Caki2 (cell line): ENCODE measurements around the gene MPO. TPM values are rescaled to one million over a fixed set of nuclear protein-coding genes. Genes with fewer than 3 reads are reported as not detected.

Source experiments
- DNase-seq: peaks from one replicate; pipeline ENCODE4 v3.0.0-alpha.2; 2015; ENCODE audit warnings: low read depth
- in situ Hi-C: cut with HindIII; loops from 2 replicates; pipeline ENCODE4 v1.10.0; 2016; ENCODE audit warnings: low sequenced_read_pairs, low pct_unique_long_range_greater_than_20kb, mixed read lengths
- total RNA-seq: library from RNA; depleted of rRNA; stranded (reverse); fragments of >200 nt; shearing (Covaris generic); gene quantifications from 2 replicates; pipeline ENCODE4 v1.2.3, GENCODE V29; 2014; ENCODE audit warnings: low replicate concordance

Gene MPO
- total RNA-seq, 1 experiment from 2014 or later, result not detected

DNA sequence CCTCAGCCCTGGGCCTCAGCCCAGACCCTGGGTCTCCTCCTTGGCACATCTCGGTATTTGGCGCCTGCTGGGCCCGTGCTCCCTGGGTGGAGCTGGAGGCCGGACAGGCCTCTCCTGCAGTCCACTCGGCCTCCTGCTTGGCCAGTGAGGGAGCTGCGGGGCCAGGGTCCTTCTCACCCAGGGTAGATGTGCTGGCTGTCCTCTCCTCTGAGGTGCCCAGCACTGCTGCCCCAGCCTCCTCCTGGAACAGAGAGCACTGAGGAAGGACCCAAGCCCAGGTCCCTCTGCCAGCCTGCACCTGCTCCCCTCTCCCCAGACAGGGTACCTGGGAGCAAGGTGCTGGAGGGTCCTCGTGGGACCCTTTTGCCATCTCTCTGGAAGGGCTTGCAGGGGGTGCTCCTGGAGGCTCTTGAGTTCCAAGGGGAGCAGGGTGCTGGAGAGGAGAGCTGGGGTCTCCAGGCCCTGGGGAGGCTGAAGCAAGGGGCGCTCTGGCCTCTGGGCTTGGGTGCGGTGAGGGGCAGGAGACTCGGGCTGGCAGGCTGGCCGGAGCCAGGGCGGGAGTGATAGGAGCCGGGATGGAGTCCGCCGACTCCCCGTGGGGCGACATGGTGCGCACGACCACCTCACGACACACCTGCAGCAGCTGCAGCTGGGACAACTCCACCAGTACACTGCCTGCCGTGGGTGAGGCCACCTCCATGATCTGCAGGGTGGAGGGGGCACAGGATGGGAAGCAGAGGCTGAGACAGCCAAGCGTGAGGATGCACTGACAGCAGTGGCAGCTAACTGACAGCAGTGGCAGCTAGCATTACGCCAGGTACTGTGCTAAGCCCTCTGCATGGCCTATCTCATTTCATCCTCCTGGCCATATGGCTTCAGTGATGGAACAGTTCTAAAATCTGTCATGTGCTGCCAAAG, 30.0 kb upstream of the MPO start:
- DNase-seq, result no peak
- in situ Hi-C loops, result no loop called here

DNA sequence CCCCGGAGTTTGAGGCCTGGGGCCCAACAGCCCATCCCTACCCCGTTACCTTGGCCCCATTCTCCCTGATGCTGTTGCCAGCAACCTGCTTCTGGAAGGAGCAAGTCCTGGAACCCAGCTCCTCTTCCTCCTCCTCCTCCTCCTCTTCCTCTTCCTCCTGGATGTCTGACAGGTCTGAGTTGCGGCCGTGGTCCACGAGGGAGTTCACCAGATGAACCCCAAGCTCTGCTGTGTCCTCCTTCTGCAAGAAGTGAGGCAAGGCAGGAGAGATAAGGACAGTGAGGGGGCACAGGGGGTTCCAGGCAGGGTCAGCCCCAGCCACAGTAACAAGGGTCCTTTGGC, 29.2 kb upstream of the MPO start:
- in situ Hi-C loops, result no loop called here
- no peak for DNase-seq

DNA sequence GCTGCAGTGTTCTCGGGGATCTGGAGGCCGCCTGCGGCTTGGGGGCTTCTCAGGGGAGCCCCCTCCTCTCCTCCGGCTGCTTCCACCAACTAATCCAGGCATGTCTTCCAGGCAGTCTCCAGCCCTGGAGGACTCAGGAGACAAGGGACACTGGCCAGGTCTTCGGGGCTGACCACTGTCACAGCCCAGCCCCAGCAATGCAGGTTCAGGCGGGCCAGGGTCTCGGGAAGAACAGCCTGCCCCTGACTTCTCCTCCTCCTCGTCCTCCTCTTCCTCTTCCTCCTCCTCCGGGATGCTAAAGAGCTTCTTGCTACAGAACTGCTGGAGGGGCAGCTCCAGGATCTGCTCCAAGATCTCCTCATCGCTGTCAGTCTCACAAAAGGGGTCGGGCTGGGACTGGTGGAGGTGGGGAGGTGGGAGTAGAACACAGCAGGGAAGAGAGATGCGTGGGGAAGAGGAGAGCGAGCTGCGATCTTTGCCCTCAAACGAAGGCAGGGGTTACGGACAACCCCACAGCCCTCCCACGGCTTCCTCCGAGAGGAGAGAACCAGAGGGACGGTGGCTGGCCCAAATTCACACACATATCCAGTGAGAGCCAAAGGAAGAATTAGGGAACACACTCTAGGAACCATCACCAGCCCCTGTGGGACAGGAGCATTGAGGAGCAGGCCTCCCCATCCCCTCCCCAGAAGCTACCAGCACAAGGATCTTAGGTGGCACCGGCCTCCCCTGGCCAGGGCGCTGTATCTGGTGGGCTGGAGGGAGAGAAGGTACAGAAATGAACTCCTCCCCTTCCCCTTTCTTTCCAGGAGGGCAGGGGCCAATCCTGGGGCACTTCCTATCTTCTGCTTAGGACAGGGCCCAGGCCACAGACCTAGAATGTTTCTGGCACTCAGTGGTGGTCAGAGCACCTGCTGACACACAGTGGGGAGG, 28.5 kb upstream of the MPO start:
- no peak for DNase-seq
- in situ Hi-C loops, result no loop called here

DNA sequence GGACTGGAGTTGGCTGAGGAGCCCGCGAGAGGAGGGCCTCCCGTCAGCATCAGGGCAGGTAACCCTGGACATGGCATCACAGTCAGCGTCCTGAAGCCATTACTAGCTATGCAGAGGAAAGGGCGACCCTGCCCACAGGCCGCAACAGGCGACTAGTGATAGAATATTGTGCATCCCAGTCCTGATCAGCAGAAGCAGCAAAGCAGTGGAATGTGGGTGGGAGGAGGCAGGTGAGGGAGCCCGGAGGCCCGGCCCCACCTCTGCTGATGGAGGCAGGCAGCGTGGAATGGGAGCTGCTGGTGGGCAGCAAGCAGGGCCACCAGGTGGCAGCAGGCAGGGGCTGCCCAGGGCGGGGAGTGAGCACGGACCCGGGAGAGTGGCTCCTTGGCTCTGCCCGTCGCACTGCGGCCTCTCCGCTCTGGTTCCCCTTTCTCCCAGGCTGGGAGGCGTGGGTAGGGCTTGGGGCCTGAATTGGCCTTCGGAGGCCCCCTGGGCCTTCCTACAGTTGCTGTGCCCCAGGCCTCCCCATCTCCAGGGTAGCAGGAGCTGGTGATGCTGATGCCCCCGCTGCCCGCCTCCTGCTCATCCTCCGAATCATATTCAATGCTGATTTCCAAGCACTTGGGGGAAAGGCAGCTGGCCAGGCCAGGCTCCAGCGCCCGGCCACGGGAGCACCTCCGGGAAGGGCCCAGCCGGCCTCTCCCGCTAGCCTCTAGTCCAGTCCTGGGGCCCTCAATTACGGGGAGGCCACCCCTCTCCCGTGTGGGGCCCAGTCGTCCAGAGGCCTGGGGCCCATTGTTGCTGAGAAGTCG, 27.6 kb upstream of the MPO start:
- in situ Hi-C loops, result no loop called here
- no peak for DNase-seq

DNA sequence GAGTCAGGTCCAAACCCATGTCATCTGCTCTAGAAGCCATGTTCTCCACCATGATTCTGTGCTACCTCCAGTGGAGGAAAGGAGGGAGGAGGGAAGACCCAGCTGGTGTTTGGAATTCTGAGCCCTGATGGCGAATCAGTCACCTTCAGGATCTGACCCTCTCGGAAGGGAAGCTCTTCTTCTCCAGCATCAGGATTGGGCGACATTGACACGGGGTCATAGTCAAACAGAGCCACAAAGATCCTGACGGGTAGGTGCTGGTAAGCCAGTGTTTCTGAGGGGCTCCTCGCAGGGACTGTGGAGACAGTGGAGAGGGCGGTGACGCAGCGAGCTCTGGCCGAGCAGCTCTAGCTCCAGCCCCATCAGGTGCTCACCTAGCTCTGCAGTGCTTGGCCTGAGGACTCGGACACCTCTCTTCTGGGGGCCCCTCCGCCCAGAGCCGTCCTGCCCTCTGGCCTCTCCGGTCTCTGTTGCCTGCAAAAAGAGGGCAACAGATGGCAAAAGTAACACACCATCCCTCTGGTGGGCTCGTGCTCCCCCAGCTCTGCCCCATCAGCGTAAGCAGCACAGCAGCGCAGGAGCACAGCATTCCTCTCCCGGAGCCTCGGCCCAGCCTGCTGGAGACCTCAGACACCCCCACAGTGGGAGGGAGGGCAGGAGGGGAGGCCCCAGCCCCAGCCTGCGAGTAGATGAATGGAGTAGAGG, 26.9 kb upstream of the MPO start:
- in situ Hi-C loops, result no loop called here
- DNase-seq, result no peak

DNA sequence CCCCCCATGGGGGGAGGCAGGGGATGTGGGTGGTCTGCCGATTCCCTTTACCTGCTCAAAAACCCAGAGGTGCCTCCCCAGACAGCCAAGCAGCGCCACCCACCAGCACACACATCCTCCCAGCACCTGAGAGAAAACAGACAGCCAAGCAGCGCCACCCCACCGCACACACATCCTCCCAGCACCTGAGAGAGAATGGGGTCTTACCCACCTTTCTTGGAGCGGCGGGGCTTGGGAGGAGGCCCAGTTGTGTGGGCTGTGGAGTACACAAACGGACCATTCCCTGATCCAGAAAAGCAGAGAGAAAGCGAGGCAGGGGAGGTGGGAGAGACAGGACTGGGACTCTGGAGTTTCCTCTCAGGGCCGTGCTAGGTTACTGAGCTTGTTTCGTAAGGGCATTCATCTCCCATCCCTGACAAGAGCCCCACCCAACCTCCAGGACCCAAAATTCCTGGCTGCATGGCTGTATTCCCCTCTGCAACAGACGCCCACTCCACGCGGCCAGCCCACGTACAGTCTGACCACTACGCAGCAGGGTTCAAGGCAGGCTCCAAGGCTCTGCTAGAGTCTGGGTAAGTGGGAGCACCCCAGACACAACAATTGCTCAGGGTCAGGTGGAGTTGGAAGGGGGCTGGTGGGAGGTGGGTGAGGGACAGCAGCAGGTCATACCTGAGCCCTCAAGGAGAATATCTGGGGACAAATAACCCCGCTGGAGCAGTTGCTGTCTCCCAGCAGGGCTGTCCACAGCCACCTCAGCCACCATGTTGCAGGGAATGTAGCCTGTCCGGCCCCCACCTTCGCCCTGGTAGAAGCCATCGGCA, 25.6 kb upstream of the MPO start:
- in situ Hi-C loops, result no loop called here
- DNase-seq, result no peak

DNA sequence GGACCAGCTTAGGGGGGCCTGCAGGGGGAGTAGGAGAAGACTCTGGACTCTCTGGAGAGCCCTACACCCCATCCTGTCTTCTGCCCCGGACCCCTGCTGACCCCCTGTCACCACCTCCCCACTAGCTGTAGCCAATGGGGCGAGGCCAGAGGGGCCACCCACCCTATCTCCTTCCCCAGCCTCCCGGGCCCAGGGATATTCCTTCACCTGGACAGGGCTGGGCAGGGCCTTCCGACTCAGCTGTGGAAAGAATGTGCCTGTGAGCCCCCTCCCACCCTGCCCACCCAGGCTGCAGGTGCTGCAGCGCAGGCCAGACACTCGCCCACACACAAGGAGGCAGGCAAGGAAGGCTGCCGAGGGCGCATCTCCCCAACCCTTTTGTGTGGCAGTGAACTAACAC, 24.9 kb upstream of the MPO start:
- in situ Hi-C loops, result no loop called here
- no peak for DNase-seq

DNA sequence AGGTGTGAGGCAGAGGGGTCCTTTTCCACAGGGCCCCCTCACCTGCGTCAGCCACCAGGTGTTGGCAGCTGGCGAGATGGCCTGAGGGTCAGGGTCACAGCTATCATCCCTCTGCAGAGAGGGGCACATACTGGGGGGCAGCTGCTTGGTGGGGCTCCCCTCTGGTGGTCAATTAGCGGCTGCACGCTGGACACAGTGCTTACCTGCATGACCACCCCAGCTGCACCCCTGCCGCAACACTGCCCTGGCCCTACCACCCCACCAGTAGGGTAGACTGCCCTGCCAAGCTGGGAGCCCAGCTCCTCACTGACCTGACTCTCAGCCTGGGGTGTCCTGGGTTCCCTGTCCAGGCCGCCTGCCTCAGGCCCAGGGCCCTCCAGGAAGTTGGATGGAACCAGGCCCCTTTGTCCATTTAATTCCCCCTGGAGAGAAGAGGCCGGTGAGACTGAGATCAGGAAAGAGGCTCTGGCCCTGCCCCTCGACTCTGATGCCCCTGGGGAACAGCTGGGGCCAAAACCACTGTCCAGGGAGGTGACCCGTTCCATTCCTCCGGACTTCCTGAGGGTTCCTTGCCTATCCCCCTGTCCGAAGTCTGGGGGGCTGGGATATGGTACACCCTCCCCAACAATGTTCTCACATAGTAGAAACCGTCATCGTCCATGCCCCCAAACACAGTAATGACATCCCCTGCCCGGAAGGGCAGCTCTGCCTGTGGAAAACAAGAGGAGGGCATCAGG, 24.2 kb upstream of the MPO start:
- in situ Hi-C loops, result no loop called here
- DNase-seq, result no peak

DNA sequence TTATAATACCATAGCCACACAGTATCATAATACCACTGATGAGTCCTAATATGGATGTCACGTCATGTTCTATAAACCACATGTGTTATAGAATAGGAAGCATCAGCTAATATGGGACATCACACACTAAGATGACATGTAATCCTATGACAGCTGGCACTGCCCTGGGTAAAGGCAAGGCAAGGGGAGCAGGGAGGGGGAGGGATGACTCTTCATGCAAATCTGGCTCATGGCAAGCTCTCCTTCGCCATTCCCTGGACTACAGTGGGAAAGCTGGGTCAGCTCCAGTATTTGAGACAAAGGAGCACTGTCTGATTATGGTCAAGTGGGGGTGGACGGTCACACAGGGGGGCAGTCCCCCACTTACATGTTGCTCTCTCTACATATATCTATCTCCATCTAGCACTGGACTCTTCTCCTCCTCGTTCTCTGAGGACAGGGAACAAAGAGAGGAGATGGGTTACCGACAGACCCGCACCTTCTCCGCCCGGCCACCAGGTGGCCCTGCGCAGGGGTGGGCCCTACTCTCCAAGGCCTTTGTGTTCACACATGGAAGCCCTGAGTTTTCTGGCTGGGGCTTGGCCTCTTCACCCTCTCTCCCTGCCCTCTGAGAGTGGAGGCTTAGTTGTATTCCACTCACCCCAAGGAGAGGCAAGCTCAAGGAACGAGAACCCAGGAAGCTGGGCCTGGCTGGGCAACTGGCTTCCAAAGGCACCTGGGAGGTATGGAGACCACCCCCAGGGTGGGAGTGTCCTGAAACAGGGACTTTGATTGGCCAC, 23.4 kb upstream of the MPO start:
- in situ Hi-C loops, result no loop called here
- DNase-seq, result peak; percentile 22

DNA sequence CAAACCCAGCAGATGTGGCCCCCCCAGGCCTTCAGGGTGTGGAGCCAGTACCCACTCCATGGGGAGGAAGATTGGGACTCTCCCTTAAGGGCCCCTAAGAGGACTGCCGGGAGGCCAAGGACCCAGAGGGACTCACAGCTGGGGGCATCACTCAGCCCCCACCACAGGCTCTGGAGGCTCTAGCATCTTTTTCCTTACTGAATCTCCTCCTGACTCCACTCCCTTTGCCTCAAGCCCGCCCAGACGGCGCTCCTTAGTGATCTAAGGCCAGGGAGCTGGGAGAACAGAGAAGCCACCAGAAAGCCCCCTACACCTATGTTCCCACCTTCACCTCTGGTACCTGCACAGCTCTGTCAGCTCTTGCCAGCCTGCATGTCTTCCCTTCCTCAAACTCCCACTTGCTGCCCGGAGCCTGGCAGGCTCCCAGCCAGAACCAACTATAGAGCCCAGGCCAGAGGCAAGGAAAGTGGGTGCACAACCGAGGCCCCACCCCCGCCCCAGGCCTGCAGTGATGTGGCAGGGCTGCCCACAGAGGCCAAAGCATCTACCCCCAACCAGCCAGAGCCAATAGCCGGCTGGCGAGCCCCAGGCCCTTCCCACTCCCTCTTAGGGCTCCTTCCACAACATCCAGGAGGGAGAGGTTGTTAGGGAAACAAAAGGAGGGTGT, 22.3 kb upstream of the MPO start:
- in situ Hi-C loops, result no loop called here
- no peak for DNase-seq

DNA sequence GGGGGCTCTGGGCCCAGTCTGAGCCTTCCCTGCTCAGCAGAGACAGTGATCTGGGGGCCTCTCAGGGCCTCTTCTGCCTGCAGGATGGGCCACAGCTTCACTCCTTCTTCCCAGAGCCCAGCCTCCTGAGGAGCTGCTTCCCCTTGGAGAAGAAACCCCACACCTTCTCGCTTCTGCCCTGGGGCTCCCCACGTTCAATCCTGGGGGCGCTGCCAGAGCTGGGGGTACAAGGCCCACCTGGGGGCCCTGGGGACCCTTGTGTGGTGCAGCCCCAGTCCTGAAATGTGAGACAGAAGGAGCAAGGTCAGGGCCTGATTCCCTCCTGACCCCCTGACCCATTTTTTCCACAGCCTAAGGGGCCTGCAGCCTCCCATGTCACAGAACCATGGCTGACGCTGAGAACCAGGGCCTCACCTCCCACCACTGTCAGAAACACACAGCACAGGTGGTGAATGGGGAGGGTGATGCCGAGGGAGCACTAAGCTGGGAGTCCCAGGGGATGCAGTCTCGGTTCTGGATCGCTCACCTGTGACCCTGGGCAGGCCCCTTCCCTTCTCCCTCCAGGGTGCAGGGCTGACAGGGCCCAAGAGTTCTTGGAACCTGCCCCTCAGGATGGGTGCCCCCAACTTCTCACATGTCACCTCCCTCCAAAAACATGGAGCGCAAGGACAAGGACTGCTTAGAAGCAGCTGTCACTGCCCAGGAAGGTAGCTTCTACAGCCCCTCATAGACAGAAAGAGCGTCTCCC, 21.6 kb upstream of the MPO start:
- no peak for DNase-seq
- in situ Hi-C loops, result no loop called here

DNA sequence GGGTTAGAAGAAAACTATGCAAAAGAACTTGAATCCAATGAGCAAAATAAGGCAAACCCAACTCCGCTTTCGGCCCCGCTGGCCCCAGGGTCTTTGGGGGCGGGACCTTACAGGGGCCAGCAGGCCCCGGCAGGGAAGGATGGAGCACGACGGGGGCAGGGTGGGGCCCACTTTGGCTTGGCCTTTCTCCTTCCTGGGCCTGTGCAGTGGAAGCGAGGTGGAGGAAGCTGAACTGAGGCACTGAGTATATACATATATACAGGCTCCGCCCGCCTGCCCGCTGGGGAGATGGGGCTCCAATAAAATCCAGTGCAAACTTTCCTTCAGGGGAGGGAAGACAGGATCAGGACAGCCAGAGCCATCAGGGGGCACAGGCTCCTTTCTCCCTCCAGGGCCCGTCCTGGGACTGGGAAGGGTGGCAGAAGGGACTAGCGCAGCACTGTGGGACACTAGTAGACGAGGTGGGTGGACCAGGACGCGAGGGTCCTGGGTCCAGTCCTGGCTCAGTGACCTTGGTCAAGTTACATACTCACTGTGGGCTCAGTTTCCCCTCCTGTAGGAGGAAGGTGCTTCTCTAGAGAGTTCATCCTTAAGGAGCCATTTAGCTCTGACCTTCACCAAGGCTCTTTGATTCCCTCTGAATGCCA, 20.9 kb upstream of the MPO start:
- in situ Hi-C loops, result no loop called here

DNA sequence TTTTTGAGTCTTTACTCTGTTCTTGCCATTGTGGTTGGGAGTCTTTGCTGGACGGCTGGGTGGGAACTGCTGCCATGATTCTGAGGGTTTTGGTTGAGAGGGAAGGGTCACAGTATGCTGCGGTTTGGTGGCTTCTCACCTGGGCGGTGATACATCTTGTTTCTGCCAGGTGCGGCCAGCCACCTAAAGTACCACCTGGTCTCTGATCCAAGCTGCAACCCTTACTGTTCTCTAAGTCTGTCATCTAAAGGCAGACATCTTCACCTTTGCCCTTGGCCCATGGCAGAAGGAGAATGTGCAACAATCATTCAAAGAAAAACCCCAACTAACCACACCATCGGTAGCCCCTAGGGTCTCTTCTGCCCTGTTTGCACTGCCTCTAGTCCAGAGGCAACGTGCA, 19.6 kb upstream of the MPO start:
- no peak for DNase-seq
- in situ Hi-C loops, result no loop called here

More for the DNA sequence above, 20.9 kb upstream of the MPO start:
- DNase-seq, result no peak

DNA sequence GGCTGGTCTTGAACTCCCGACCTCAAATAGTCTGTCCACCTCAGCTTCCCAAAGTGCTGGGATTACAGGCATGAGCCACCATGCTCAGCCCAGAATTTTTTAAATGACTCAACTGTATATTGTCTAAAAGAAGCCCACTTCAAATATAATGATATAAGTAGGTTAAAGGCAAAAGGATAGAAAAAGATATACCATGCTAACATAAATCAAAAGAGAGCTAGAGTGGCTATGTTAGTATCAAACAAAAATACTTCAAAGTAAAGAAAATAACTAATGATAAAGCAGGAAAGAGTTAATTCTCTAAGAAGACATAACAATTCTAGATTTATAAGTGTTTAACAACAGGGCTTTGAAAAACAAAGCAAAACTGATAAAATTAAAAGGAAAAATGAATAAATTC, 13.3 kb upstream of the MPO start:
- no peak for DNase-seq
- in situ Hi-C loops, result no loop called here
